Activated CD8-positive, alpha-beta memory T cell treated with anti-CD3 and anti-CD28 coated beads for 24 hours (primary cell): Measurements from ENCODE around the gene ENTPD6.

Experiments
- DNase-seq: peaks from one replicate; pipeline ENCODE4 v3.0.0-alpha.2; 2020

ENTPD6 gene

DNA sequence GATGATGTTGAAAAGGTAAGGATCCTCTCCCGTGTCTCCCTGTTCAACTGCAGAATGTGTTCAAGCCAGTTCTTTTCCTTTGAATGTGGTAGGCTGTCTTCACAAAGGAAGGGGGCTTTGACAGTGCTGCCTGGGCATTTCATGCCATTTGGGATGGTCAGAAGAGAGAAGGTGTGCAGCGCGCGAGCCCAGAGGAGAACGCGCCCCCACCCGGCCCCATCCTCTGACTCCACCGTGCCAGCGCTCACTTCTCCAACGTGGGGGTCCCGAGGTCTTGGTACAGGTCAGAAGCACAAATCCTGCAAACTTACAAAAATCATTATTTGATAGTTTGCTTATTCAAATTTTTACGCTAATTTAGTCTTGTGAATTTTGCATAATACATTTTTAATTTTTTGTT lies 14.4 kb downstream of the ENTPD6 start:
- DNase-seq, result no peak

DNA sequence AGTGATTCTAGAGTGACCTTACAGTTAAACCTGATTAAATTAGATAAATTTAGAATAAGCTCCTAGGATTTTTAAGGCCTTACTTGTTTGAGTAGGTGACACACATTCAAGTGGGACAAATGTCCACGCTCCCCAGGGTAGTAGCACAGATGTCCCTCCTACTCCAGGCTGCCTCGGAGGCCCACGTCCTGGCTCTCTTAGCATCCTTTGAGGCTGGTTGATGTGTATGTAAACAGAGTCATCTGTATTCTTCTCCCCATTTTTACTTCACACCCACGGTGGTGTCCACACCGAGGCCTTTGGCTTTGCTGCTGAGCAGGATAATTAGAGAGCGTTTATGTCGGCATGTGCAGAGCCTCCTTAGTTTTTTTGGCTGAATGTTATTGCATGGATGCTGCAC lies 15.8 kb downstream of the ENTPD6 start:
- no peak for DNase-seq

DNA sequence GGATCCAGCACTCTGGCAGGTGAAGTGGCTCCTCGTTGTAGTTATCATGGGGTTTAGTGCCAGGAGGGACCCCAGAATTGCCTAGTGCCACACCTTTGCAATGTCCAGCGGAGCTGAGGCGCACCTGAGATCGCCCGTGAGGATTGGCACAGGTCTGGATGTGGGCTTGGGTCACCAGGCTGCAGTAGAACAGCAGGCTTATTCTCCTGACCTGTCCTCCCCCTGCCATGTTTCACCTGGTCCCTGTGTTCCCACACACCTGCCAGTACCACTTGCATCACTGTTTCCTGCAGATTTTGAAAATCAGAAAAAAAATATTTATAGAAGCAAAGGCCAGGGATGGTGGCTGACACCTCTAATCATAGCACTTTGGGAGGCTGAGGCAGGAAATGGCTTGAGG lies 16.7 kb downstream of the ENTPD6 start:
- DNase-seq, result no peak

DNA sequence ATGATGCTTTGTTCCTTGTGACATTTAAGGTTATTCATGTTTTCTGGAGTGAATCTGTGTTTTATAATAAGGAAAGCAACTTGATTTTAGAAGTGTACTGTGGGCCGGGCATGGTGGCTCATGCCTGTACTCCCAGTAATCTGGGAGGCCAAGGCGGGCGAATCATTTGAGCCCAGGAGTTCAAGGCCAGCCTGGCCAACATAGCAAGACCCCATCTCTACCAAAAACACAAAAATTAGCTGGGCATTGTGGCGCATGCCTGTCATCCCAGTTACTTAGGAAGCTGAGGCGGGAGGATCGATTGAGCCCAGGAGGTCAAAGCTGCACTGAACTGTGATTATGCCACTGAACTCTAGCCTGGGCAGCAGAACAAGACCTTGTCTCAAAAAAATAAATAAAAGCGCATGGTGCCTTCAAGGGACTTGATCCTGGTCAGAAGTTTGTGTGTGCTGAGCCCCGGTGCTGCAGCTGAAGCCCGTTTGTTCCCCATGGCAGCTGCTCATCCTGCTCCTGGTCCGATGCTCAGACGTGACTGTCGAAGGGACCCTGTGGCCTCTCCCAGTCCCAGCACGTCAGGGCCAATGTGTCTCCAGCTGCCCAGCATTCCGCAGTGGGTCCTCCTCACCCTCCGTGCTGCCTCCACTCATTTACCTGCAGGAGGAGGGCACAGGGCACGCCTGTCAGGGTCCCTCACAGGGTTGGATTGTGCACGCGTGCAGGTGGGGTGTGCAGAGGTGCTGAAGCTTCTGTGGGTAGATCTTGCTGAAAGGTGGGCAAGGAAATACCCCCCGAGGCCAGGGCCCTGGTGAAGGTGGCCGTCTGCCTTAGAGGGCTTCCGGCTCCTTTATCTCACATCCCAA lies 18.3 kb downstream of the ENTPD6 start:
- DNase-seq, result no peak

DNA sequence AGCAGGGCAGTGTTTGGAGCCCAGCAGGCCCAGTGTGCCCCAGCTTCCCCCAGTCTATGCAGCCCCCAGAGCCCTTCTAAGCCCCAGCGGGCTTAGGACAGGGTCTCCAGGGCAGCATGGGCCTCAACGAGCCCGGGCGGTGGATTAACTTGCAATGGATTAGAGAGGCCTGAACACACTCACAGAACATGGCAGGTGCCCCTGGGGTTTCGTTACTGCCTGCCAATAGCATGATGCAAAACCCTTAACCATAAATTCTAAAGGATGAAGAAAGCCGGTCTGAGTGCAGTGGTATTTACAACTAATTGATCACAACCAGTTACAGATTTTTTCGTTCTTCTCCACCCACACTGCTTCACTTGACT lies 18.9 kb downstream of the ENTPD6 start:
- DNase-seq, result no peak

DNA sequence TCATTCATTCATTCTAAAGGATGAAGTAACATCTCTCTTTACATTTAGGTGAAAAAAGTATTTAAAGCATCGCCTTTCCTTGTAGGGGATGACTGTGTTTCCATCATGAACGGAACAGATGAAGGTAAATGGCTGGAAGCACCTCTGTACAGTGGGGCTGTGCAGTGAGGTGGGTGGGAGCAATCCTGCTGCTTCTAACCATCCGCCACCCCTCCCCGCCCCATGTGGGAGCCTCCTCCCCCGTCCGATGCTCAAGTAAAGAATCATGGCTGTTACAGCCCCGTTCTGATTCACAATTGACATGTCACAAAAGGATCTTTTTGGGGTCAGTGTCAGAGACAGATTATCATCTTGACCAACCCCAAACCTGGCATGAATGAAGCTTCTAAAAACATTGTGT lies 19.3 kb downstream of the ENTPD6 start:
- DNase-seq, result no peak

DNA sequence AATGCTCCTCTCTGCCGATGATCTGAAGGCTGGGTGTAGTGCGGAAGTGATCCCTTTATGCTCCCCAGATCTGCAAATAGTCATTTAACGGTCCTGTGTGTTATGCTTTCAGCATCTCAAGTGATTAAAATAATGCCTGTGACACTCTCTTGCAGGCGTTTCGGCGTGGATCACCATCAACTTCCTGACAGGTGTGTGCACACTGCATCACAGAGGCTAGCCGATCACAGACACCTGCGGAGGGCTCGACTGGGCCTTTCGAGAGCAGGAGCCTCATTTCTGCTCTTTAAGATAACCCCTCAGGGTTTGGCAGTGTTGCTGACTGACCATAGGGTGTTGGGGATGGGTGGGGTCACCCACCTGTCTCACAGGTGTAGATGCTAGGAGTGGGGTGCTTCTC lies 20.0 kb downstream of the ENTPD6 start:
- DNase-seq, result no peak

DNA sequence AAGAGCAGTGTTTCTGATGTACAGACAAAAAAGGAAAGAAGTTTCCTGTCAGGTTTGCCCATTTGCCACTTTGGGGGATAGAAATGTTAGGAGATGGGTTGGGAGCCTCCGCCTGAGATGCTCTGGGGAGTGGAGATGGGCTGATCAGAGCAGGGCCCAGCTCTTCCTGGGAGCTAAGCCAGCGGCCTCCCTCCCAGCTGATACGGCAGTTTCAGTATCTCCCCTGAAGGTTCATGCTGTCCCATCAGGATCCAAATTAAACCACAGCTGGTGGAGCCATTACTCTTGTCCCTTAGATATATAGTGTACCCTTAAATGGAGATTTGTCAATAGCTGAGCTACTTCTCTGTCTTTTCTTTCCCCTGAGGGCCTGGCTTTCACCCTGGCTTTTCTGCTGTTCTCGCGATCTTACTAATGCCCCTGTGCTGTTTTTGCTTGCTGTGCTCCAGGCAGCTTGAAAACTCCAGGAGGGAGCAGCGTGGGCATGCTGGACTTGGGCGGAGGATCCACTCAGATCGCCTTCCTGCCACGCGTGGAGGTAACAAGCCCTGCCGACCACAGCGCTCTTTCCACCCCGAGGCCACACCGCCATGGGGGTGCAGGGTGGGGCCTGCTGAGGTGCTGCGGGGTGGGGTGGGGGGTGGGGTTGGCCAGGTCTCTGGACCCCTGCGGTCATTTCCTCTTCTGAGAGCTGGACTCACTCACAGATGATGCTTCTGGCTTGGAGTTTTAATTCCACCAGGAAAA lies 20.9 kb downstream of the ENTPD6 start:
- no peak for DNase-seq

DNA sequence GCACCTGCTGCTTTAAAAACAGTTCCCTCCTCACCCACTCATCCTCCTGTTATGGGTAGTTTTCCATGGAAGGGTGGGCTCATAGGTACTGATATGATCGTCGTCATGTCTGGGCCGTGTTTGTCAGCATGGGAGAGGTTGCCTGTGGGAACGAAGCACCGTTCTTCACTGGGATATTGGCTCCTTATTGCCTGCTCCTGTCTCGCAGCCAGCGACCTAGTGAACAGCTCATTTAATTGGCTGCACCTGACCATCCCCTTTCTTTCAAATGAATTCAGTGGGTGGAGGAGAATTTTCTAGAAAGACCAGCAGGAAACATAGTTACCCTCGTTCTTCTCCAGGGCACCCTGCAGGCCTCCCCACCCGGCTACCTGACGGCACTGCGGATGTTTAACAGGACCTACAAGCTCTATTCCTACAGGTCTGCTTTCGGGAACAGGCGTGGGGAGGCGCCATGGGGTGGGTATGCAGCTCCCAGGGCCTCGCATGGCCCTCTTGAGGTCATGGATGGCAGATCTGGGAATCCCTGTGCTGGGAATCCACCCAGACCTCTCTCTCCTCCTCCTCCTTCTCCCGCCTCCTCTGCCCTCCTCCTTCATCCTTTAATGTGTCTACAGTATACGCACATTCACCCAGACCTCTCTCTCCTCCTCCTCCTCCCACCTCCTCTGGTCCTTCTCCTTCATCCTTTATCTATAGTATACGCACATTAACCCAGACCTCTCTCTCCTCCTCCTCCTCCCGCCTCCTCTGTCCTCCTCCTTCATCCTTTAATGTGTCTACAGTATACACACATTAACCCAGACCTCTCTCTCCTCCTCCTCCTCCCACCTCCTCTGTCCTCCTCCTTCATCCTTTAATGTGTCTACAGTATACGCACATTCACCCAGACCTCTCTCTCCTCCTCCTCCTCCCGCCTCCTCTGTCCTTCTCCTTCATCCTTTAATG lies 21.9 kb downstream of the ENTPD6 start:
- no peak for DNase-seq

DNA sequence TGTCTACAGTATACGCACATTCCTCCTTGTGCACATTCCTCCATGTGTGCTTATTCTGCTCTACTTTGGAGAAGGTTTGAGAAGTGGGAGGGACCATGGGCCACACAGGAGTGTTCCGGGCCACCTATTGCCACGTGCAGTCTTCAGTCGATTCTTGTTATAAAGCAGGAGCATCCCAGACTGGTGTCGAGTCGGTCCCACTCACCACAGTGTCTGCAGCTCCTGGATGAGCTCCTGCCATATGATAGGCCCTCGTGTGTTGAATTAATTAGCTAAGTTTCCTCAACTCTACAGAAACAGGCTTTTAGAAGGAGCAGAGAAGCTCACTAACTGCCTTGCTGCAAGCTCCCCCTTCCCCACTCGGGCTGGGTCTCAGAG lies 22.6 kb downstream of the ENTPD6 start:
- no peak for DNase-seq

DNA sequence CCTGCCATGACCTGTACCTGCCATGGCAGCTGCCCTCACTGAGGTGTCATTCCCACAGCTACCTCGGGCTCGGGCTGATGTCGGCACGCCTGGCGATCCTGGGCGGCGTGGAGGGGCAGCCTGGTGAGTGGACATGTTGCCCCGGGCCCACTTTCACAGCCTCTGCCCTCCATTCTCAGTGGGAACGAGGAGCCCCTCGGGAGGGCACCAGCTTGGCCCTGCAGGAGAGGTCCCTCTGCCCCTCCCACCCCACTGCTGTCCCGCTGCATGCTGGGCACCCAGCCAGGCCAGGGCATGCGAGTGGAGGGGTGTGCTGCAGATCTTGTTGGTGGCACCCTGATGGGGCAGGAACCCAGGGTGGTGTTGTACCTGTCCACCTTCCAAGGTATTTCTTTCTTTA lies 23.0 kb downstream of the ENTPD6 start:
- DNase-seq, result no peak

DNA sequence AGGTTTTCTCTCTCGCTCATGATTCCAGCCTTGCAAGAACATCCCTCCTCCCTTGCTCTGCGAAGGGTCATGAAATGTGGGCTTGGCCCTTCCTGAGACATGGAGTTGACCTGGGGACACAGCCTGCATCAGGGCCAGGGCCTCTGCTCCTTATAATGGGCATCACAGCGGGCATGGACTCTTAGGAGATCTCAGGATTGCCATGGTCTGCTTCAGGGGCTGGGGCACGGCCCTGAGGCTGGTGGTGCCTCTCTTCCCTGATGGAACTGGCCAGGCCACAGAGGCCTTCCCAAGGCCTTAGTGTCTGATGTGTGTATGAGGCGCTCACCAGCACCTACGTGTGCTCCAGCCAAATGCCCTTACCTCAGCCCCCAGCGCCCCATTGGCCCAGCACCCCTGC lies 23.9 kb downstream of the ENTPD6 start:
- DNase-seq, result no peak

DNA sequence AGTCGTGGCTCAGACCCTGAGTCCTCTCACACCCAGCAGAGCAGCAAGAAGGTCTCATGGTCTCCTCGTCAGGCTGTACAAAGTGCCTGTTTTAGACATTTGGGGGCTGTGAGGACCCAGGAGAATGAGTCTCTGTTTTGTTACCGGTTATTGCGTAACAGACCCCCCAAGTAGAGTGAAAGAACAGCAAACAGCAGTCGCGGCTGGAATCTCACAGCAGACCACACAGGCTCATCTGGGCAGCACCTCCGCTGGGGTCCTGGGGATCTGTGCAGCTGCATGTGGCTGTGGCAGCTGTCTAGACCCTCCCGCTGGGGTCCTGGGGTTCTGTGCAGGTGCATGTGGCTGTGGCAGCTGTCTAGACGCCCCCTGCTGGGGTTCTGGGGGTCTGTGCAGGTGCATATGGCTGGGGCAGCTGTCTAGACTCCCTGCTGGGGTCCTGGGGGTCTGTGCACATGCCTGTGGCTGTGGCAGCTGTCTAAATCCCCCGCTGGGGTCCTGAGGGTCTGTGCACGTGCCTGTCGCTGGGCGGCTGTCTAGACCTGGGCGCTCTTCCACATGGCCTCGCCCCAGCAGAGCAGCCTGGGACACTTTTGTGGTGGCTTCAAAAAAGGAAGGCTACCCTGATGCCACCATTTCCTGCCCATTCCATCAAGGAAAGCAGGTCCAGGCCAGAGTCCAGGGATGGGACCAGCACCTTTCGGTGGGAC lies 24.7 kb downstream of the ENTPD6 start:
- DNase-seq, result no peak

DNA sequence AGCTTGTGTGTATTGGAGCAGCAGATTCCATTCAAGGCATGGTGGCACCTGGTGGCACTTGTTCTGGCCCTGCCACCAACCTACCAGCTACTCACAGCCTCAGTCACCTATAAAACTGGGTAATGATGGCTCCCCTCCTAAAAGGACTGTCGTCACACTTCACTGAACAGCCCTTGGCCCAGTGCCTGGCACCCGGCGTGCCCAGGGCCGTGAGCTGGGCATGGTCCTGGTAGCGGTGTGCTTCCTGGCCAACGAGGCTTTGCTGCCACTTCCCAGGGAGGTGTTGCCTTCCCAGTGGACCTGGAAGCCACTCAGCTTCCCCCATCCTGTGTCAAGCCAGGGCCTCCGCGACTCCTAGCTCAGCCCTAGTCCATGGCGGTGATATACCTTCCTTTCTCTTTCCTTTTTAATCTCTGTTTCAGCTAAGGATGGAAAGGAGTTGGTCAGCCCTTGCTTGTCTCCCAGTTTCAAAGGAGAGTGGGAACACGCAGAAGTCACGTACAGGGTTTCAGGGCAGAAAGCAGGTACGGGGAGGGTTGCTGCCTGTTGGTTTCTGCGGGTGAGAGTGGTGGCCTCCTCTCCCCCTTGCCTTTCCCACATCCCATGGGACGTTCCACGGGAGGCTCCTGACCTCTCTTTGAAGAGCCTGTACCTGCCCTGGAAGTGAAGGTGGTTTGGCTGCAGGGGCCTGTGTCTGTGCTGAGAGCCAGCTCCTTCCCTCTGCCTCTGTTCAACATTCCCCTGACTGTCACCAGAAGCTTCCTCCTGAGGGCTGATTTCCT lies 25.5 kb downstream of the ENTPD6 start:
- no peak for DNase-seq

DNA sequence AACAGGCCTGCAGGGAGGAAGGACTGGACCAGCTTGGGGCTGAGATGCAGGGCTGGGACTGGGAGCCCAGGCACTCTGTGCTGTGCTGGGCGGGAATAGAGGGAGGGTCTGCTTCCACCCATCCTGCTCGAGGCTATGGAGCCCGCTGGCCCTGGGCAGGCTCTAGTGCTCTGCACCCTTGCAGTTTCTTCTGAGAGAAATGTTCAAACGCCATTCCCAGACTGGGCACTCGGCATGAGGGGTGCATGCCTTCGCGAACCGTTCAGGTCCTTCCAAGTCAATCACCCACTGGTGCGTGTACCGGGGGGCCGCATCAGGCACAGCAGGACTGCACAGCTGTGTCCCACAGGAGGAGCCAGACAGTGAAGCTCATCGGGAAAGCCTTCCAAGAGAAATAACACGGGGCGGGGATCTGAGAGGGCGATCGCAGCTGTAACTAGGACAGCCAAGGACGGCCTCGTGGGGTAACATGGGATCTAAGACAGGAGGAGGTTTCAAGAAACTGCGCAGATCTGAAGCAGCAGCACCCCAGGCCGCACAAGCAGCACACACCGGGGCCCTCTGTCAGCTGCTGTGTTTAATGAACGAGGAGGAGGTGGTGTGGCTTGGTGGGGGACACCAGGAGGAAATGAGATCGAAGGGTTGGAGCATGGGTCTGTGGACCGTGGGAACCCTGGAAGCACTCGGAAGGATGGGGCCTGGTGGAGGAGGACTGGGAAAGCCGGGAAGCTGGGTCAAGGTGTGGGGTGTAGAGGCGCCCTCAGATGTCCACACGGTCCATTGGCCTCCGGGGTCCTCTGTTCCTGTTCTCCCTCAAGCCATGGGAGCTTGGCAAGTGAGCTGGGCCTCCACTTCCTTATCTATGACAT lies 26.3 kb downstream of the ENTPD6 start:
- no peak for DNase-seq

DNA sequence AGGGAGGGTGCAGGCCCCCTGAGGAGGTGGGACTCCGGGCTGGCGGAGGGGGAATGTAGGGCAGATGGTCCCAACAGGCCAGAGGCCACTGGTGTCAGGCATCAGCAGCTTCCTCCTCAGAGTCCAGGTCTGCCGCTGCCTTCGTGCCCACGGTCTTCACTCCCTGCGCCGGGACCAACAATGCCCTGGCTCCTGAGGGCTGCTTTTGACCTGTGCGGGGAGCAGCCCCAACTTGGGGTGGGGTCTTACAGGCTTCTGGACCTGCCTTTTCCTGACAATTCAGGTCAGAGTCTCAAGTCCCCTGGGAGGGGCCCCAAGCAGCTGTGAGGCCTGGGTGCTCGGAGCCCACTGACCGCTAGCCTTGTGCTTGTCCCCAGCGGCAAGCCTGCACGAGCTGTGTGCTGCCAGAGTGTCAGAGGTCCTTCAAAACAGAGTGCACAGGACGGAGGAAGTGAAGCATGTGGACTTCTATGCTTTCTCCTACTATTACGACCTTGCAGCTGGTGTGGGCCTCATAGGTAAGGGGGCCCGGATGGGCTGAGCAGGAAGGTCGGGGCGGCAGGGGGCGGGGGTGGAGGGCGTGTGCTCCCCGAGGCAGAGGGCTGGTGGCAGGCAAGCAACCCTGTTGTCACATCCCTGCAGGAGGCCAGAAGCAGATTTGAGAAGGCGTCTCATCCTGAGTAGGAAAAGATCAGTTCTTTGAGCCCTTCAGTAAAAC lies 27.1 kb downstream of the ENTPD6 start:
- DNase-seq, result no peak

DNA sequence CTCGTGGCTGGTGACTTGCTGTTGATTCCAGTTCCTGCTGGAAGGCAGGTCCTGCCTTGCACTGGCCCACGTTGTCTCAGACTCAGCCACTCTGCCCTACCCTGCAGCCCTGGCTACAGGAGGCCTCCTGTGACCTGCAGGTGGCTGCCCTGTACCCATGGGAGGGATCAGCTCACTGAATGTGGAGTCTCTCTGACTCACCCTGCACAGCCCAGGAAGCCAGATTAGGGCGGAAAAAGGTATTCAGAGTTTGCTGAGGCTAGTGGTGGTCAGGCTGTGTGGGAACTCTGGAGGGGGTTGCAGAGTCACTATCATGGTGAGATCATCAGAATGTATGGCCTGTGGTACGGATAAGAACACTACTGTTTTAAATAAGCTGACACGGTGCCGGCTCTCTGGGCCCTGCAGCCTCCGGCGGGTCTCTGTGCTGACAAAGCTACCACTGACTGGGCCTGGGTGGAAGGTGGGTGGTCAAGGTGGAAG lies 27.7 kb downstream of the ENTPD6 start:
- peak; percentile 66 for DNase-seq

DNA sequence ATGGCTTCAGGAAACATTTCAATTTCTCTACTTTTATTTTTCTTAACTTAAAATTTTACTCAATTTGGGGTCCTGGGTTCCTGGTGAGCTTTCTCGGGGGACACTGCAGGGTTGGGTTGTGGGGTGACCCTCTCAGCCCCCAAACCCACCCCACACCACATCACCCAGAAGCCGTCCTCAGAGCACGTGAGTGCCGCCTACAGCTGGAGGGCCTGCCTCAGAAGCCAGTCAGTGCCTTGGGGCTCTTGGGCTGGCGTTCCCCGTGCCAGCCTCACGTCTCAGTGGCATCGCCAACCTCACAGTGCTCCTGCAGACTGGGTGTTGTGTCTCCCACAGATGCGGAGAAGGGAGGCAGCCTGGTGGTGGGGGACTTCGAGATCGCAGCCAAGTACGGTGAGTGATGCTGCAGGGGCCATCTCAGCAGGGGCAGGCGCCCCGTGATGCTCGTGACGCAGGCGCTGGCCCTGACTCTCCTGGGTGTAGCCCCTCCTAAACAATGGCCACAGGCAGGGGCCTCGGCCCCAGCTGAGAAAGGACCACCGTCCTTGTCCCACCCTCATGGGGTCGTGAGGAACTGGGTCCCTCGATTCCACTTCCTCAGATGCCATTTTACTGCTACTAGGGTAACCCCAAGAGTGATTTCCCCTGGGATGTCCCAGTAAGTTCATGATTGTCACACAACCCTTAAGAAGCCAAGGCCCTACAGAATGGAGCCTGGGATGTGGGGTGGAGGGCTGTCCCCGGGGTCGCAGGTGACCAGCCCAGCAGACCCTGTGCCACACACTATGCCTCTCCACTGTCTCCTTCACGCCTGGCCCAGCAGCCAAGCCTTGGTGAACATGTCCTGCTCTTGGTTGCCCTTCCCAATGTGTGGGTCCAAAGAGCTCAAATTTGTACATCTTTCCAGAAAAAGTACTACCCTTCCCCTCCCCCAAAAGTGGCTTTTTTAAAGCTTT lies 28.5 kb downstream of the ENTPD6 start:
- DNase-seq, result no peak

DNA sequence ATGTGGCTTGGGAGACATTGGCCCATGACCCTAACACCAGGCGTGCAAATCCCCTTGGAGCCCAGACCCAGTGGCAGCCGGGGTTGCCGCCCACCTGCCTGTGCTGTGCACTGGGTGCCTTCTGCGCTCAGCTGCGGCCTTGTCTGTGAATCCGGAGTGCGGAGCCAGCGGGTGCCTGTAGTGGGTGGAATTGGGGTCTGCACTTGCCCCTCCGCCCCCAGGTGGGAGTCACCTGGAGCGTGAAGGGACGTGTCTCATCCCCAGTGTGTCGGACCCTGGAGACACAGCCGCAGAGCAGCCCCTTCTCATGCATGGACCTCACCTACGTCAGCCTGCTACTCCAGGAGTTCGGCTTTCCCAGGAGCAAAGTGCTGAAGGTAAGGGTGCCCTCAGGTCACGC lies 29.4 kb downstream of the ENTPD6 start:
- no peak for DNase-seq
